ENCODE measurements around the gene TSPAN3.

TSPAN3 gene

DNA sequence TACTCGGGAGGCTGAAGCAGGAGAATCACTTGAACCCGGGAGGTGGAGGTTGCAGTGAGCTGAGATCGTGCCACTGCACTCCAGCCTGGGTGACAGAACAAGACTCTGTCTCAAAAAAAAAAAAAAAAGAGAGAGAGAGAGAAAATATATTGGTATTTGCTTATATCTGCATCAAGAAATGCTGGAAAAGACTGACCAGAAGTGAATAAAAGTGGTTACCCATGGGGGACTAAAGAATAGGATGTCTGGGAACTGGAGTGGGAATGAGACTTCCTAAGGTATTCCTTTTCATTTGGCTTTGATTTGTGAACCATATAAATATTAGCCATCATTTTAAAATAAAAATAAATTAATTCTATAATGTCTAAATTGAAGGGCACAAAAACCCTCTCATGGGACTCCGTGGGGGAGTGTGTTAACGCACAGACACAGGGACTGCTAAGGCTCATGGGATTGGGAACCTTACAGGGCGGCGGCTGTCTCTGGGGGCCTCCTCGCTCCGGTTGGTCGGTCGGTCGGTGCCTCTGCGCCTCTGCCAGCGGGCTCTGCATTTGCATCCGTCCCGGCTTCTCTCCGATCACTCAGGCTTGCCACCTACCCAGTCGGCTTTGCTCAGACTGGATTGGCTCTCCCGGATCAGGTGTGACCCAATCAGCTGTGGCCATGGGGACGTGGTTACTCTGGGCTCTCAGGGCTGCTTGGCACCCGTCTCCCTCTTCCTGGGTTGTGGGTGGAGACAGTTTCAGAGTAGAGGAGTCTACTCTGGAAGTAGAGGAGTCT lies 12.7 kb upstream of the TSPAN3 start:
- peak; percentile 90 to 96 for DNase-seq

DNA sequence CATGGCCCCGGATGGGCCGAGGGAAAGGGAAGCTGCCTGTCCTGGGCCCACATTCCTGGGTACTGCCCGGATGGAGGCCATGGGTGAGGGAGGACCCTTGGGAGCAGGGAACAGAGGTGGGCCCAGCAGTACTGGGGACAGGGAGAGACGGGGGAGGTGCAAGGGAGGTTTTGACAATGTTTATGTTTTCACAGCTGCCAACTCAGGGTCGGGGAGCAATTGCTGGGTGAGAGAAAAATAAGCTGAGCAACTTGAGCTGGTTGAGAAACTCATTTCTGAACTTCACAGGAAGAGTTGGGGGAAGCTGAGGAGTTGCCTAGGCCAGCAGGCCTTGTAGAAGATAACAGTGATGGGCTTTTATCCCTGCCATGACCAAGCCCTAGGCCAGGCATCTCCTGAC lies 11.1 kb upstream of the TSPAN3 start:
- no peak for DNase-seq

DNA sequence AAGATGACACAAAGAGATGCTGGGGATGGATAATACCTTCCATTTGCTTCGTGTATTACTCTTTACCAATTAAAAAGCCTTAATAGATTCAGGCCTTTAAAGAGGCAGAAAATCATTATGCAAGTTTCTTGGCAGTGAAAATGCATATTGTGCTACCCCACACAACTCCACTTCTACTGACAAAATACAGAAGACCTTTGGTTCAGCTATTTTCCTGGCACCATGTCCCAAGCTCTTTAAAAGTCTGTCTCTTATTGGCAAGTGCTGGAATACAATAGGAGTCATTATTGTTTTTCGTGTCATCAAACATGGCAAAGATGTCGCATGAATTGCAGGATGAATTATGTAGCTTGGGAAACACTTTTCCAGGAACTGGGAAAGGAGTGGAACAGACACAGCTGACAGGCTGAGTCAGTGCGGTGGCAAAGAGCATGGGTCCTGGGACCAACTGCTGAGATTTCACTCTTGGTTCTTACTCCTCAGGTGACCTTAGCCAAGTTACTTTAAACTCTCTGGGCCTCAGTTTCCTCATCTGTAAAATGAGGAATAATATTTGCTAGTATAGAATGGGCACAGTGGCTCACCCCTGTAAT lies 5.5 kb upstream of the TSPAN3 start:
- DNase-seq, result no peak

DNA sequence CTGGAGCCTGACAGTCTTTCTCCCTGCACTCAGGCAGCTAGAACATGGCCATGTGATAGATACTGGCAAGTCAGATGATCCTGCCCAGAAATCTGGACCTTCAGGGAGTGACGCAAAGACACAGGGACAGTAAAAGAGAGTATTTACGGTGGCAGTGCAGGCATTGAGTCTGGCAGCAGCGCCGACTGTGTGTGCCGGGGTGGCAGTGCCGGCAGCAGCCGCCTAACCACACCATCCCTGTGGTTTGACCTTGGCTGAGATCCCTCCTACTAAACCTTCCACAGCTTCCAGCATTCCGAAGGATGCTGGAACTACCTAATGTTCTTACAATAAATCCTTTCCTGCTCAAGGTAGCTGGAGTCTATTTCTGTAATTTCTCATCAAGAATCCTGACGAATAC lies 4.6 kb upstream of the TSPAN3 start:
- DNase-seq, result no peak

DNA sequence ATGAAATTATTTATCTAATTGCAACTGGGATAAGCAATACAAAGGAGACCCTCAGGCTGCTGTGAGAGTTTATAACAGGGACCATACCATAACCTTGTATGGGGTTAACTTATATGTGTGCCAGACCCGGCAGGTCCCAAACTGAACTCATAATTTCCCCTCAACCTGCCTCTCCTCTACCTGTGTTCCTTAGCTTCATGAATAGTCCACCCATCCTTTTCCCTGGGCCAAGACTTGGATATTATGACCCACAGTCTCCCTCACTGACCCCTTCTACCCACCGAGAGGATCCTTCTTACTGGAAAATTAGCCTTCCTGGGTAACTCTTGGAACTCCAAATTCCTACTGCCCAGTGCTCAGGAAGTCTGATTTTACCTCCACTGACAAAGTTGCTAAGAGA lies 3.4 kb upstream of the TSPAN3 start:
- no peak for DNase-seq

DNA sequence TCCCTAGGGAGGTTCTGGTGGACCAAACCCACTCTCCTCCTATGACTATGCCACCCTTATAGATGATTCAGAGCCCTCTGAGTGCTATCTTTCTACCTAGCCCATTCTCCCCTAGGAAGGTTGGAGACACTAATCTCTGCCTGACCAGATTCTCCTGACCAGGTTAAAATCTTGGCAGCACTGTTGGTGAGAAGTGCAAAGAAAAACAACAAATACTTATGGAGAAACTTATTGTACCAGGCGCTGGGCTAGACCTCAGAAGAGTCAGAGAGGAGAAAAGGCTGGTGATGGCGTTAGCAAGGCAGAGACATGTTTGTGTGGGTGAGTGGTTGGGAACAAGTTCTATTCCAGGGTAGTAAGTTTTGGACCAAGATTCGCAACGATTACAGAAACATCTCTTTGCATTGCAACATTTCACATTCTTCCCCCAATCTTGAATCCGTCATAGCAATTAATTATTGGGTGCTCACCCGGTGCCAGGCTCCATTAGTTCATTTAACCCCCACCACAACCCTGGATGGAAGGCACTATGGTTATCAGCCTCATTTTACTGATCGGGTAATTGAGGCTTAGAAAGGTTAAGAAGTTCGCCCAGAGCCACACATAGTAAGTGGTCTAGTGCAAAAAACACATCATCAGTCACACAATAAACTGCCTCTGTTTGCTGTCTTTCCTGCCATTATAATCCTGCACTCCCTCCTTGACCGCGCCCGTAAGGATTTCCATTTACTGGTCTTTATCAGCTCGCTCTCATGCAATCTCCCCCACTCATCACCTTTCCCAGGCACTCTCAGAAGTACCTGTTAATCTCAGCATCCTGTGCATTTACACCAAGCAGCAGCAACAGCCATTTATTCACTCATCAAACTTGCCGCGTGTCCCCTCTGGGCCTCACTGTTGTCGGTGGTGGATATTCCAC lies 655 bp upstream of the TSPAN3 start:
- no peak for DNase-seq

DNA sequence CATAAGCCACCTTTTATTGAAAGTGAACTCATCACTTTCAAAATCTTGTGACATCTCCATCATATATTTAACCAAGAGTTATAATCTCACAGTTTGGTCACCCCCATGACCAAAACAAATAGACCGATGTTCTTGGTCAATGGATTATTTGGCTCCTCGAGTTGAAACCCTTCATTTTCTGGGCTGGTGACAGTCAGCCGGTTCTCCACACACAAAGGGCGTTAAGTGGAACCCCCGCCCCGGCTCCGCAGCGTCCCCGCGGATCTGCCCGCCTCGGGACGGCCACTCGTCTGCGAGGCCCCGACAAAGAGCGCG lies 772 bp downstream of the TSPAN3 start:
- no peak for DNase-seq

DNA sequence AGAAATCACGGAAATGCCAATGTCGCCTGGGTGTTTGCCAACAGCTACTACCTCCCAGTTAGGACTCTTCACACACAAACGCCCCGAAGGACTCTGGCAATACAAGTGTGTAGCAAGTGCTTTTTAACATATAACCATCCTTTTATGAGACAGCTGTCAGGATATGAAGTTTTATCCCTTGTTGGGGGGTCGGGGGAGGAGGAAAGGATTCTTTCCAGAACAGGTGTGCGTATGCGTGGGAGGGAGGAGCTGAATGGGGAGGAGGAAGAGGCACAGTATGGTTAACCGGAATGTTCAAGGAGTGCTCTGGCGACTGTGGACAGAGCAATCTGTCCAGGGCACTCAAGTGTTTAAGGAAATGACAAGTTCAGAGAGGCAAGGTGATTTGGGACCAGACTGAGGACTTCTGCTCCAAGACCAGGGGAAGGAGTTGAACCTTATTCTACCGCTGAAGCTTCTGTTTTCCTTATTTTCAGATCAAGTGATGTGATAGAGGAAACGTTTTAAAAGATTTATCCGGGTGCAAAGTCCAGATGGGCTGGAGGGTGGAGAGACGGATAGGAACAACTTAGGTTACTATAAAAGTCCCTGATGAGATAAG lies 1.3 kb downstream of the TSPAN3 start:
- DNase-seq, result peak in 1 of 2 experiments; percentile 44

DNA sequence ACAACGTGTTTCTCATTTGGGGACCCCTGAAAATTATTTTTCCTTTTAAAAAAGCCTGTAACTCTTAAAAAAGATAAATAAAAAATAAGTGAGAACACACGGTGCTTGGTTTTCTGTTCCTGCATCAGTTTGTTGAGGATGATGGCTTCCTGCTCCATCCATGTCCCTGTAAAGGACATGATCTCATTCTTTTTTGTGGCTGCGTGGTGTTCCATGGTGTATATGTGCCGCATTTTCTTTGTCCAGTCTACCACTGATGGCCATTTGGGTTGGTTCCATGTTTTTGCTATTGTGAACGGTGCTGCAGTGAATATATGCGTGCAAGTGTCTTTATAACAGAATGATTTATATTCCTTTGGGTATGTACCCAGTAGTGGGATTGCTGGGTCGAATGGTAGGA lies 2.3 kb downstream of the TSPAN3 start:
- DNase-seq, result no peak

DNA sequence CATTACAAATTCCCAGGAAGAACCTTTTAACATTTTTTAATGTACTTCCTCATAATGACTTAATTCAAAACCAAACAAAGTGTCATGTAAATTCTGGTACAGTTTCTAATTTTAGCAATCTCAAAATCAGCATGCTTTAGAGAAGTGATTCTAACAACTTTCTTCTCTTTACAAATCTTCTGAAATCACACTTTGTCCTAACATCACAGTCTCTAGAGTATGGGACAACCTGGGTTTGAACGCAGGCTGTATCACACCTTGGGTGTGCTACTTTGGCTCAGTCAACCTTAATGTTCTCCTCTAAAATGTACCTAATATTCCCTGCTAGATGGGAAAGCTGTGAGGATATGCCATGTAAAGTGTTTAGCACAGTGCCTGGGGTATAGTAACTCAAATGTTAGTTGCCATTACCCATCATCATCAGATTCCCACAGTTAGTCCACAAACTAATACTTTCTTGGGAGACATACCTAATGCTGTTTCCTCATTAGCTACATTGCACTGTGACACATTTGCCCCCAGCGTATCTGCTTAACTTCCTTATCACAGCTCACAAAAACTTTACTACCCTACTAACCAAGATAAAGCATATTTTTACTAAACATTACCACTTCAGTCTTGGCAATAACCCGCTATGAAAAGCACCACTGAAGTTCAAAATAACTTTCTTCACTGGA lies 3.1 kb downstream of the TSPAN3 start:
- DNase-seq, result no peak

DNA sequence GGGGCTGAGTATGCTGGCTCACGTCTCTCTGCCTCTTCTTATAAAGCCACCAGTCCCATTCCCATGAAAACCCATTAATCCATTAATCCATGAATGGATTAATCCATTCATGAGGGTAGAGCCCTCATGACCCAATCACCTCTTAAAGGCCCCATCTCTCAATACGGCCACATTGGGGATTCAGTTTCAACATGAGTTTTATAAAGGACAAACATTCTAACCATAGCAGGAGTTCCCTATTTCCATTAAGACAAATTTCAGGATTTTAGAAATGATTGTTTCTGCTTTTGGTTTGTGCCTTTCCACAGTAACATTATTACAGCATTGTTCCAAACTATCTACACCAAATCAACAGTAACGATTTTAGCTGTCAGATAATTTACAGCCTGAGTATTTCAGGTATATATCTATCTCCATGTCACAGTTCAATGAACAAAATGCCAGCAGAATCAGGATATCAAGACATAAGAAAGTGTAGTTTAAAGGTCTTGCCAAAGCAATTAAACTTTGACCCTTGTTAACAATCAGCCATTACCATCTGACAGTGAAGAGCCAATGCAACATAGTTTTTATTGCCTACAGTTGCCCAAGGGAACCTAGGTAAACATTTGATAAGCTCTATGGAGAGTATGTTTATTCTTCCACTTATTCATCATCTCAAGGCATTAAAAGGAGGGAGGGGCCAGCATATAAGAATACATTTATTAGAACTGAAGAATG lies 3.8 kb downstream of the TSPAN3 start:
- peak in 1 of 2 experiments; percentile 13 for DNase-seq

DNA sequence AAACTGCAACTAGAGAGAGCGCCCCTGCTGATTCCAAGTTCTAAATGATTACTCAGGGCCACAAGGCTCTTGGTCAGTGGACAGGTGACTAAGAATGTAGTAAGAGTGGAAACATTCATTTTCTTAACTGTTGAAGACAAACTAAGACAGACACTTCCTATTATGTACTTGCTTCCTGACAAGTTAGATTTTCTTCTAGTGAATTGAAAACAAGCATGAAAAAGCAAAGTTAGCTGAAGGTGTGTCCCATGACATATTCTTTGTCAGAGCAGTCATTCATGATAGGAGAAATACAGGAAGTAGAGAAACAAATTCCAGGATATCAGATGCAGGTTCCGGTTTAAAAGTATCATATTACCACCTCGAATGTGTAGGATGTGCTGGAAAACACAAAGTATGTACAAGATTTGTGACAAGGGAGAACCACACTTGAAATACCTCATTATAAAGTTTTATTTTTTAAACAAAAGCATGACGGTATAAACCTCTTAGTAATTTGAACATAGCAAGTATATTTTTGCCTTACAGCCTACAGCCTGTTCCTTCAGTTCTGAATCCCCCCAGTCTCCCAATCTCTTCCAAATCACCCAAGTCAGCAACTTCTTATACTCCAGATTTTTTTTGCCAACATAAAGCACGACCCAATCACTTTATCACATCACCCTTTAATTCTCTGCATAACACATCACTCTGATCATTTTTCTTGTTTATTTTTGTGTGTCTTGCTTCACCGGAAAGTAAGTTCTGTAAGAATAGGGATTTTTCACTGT lies 6.2 kb downstream of the TSPAN3 start:
- no peak for DNase-seq

DNA sequence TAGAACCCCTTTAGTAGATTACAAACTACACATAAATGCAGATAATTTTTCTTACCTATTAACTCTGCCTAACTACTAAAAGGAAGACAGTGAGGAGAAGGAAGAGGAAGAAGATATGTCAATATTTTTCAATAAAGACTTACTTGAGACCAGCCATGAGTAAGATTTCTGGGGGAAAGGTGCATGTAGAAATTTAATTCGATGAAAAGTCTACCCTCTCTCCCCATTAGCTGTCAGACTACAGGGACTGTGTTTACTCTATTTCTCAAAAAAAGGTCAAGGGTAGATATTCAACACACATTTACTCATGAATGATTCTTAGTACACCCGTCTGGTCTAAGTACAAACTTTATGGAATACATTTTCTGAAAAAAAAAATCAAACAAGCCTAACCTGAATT lies 6.8 kb downstream of the TSPAN3 start:
- DNase-seq, result no peak

DNA sequence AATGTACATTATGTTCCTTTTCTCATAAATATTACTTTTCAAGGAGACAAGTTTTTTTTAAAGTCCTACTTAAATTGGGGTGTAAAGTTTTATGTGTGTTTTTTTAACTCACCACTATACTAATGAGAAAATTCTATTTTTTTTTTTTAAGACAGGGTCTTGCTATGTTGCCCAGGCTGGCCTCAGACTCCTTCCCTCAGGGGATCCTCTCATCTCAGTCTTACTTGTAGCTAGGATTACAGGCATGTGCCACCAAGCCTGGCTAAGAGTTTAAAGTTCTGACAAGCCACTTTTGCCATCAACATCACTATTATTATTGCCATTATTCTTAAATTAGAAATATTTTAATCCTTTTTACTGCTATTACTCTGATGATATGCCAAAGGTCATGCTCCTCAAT lies 7.7 kb downstream of the TSPAN3 start:
- DNase-seq, result no peak

DNA sequence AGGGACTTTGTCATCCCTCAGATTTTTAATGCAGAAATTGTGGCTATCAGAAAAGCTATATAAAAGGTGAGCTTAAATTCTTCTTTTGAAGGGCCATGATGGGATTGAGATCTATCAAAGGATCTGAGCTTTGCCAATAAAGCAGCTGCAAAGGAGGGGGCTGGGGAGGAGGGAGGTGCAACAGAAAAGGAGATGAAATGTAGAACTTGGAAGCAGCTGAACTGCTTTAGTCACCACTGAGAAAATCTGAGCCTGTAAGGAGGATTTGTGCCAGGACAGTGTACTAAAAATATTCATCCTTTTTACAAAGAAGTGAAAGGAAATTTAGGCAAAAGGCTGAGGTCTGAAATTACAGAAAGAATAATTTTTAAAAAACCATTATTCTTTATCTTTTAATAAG lies 10.4 kb downstream of the TSPAN3 start:
- DNase-seq, result no peak

DNA sequence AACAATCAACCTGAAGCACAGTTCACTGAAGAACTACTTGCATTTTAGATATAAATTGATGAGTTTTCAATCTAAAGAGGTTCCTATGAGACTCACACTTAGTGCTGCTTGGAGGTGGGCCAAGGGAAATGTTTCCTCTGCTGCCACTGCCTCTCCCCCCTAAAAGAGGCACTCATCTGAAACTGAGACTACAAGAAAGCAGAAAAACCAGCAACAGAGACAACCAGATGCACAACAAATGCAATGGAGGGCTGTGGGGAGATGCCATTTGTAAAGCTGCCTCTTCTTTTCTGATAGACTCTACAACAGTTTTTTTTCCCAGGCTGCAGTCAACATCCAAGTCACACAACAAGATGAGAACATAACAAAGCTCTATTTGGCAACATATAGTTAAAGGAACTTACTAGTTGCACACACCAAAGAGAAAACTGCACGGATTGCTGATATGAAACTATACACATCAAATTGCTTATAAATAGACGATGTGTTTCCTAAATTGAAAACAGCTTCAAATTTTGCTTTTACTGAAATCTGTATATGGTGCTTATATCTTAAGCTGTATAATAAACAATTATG lies 11.0 kb downstream of the TSPAN3 start:
- DNase-seq, result no peak

DNA sequence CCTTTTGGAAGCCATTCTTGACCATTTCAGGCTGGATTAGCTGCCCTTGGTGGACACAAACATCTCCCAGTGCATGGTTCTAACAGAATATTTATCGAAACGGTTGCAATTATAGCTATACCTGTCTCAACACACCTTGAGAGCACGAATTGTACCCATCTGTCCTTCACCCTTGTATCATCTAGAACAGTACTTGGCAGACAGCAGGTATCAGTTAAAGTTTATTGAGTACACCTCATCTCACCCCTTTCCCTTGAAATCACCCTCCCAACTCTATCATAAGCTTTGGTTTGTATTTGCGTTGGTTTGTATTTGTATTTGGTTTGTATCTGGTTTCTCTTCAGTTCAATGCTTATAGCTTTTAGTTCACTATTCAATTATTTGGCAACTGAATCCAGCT lies 12.4 kb downstream of the TSPAN3 start:
- no peak for DNase-seq

DNA sequence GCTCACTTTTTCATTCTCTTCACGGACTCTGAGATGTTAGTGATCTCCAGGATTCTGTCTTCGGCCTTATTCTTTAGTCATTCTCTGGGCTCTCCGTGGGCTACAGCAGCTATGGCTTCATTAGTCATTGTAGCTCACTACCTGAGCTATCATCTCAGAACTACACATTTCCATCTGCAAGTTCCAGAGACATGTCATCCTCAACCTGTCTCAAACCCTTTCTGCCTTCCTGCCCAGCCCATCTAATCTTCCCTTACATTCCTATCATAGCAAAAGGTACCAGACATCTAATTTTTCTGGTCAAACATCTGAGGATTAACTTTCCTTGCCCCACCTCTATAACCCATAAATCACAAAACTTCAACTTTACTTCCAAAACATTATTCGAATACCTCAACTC lies 13.2 kb downstream of the TSPAN3 start:
- DNase-seq, result no peak

DNA sequence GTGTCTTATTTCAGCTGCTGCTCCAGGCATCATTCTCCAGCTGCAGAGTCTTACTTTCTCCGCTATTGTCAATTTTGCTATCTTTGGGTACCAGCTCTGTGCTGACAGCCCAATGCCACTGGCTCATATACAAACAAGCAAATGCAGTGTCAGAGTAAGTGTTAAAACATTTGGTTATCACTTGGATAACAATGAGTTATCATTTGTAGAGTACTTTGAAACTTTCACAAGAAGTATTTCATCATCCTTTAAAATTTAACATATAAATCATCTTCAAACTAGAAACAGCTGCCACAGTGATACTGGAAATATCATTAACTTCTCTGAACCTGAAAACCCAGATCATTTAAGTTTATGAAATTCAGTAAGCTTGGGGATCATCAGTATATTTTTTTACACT lies 13.8 kb downstream of the TSPAN3 start:
- DNase-seq, result no peak

DNA sequence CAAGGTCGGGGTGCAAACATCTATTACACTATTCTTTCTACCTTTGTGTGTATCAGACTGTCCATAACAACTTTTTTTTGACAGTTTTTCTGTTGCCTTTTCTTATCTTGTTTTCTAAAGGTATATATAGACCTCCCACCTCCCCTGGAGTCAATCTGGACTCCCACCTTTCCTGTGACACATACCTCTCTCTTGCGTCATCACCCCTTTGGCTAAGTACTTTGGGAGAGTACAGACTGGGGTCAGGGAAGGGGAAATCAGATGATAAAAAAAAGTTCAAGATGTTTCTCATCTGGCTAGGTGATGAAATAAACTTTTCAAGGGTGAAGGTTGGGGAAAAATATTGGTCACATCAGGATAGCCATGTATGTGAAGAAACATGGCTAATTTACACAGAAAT lies 17.2 kb downstream of the TSPAN3 start:
- no peak for DNase-seq

DNA sequence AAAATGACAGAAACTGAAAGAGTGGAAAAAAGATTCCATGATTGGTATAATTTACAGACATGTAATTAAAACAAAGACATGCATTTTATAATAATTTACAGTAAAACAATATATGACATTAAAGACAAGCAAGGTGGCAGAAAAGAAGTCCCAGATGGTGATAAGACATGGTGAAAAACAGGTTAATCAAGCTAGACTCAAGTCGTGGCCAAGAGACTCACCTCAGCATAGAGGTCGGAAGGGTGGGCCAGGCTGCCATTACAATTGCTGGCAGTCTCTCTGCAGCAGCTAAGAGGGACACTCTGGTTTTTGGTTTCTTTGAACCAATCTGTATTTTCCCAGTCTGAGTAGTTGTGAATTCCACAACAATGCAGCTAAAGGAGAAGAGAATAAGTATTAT lies 18.4 kb downstream of the TSPAN3 start:
- DNase-seq, result no peak
